ENCODE results near the gene GON7.

DNA sequence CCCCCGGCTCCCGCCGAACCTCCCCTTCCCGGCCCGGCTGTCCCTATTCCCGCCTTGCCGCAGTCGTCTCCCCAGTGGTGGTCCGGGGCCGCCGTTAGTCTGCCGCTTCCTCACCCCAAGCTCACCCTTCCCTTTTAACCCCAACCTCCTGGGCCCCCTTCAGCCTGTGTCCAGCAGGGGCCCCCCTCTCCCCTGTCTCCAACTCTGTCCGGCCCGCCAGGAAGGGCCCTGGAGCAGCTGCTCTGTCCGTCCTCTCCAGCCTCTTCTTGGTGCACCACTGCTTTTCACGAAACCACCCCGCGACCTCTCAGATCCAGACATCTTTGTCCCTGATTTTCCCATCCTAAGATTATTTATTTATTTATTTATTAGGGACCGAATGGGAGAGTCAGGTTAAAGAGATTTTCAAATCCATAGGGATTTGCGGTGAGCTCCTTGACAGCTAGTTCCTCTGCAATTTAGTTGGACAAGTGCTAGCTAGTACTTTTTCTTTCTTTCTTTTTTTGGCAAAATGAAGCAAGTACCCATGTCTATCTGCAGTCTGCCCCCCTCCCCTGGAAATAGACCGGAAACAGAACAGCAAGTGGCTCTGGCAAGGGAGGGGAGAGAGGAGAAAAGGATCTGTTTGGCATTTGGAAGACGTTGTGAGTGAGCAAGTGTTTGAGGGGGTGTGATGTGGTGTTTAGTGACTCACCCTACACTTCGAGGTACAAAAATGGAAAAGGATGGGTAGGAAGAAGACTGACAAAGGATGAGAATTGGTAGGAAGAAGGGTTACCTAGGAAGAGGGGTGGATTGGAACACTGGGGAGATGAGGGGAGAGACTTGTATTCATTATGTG, 823 bp upstream of the GON7 start:
- no peak for TF ChIP-seq POLR2A (IDR thresholded peaks at IDR 0.05)
- TF ChIP-seq POLR2AphosphoS5 (IDR thresholded peaks at IDR 0.05): no peak

Data from sigmoid colon (tissue), 4 donors.